ENCODE results near the gene NEXN. TPM values are rescaled to one million over a fixed set of nuclear protein-coding genes. Genes with fewer than 3 reads are reported as not detected.
A peak's percentile ranks its signal among the peaks of the same experiment; 100 is the strongest.

NEXN gene
- total RNA-seq, 2 donors from 2014 or later = 269 to 295 TPM

- Histone ChIP-seq H3K4me1 (peaks cover 0 to 4% of the 10 kb centered on the region in 2 donors), H3K36me3 (peaks cover 39% of the 10 kb centered on the region), H3K9me3 (no peaks in the 10 kb centered on the region), H3K4me3 (peak overlapping the region; percentile 66 to 87), H3K27ac (peak overlapping the region; percentile 88 to 97), H3K27me3 (no peaks in the 10 kb centered on the region)
- TF ChIP-seq, protein P1, sequence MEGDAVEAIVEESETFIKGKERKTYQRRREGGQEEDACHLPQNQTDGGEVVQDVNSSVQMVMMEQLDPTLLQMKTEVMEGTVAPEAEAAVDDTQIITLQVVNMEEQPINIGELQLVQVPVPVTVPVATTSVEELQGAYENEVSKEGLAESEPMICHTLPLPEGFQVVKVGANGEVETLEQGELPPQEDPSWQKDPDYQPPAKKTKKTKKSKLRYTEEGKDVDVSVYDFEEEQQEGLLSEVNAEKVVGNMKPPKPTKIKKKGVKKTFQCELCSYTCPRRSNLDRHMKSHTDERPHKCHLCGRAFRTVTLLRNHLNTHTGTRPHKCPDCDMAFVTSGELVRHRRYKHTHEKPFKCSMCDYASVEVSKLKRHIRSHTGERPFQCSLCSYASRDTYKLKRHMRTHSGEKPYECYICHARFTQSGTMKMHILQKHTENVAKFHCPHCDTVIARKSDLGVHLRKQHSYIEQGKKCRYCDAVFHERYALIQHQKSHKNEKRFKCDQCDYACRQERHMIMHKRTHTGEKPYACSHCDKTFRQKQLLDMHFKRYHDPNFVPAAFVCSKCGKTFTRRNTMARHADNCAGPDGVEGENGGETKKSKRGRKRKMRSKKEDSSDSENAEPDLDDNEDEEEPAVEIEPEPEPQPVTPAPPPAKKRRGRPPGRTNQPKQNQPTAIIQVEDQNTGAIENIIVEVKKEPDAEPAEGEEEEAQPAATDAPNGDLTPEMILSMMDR (IDR thresholded peaks at IDR 0.05) = no peak
- DNase-seq (ENCODE audit: low spot score) = no peak
Measured at GRCh38 chr1:77889671-77890070, 1.2 kb downstream of the NEXN start.

DNA sequence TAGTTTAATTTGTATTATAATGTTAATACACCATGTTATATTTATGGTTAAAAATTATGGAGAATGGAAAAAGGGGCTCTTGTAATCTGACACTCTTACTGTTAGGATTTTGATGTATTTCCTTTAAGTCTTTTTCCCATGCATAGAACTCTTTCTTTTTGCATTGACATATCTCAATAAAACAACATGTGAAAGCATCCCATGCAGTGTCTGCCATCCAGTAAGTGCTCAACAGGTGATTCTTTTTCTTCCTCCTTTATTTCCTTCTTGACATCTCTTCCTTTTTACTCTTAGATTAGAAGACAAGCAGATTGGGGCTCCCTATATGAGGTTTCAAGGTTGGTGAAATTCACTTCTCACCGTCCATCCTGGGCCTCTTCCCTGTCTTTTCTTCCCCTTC, 2.8 kb downstream of the NEXN start:
- peaks cover 51% of the 10 kb centered on the region for H3K36me3 ChIP-seq
- peak overlapping the region; percentile 66 to 87 for H3K4me3 ChIP-seq
- H3K27me3 ChIP-seq = no peaks in the 10 kb centered on the region
- no peaks in the 10 kb centered on the region for H3K9me3 ChIP-seq
- TF ChIP-seq, protein P1 (IDR thresholded peaks at IDR 0.05) = no peak
- no peak for DNase-seq (ENCODE audit: low spot score)
- H3K4me1 ChIP-seq = peaks cover 0 to 12% of the 10 kb centered on the region in 2 donors
- H3K27ac ChIP-seq = peak overlapping the region; percentile 88 to 97

GRCh38 chr1:77899647-77900320, 11.4 kb downstream of the NEXN start:
- peak overlapping the region in 1 of 2 donors; percentile 43 for H3K27ac ChIP-seq
- H3K4me1 ChIP-seq = peaks cover 0 to 11% of the 10 kb centered on the region in 2 donors
- H3K27me3 ChIP-seq = no peaks in the 10 kb centered on the region
- peaks cover 31% of the 10 kb centered on the region for H3K36me3 ChIP-seq
- DNase-seq (ENCODE audit: low spot score) = no peak
- H3K4me3 ChIP-seq = peak overlapping the region; percentile 6 to 15
- no peaks in the 10 kb centered on the region for H3K9me3 ChIP-seq
- TF ChIP-seq, protein P1 (IDR thresholded peaks at IDR 0.05) = no peak

GRCh38 chr1:77900687-77901293, 12.4 kb downstream of the NEXN start:
- peaks cover 0 to 6% of the 10 kb centered on the region in 2 donors for H3K4me1 ChIP-seq
- H3K36me3 ChIP-seq = peaks cover 23% of the 10 kb centered on the region
- no peaks in the 10 kb centered on the region for H3K27me3 ChIP-seq
- H3K4me3 ChIP-seq = peak overlapping the region; percentile 6 to 15
- no peaks in the 10 kb centered on the region for H3K9me3 ChIP-seq
- H3K27ac ChIP-seq = peak overlapping the region; percentile 12 to 43
- DNase-seq (ENCODE audit: low spot score) = peak; percentile 58
- TF ChIP-seq, protein P1 (IDR thresholded peaks at IDR 0.05) = peak; percentile 22 to 74

DNA sequence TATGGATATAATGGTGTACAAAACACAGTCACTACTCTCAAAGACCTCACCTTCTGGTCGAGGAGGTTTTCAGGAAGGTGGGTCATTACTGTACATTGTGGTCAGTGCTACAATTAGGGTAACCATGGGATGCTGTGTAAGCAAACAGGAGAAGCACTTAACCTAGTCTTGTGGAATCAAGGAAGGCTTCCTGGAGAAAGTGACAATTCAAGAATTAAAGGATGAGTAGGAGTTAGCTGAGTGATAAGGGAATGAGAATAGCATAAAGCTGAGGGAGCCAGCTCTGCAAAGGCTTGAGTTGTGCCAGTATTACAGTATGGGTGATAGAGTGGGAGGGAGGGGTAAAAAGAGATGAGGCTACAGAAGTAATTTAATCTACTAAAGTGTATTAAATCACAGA, 17.2 kb downstream of the NEXN start:
- H3K4me3 ChIP-seq = no peak overlapping the region
- peaks cover 34% of the 10 kb centered on the region for H3K36me3 ChIP-seq
- H3K4me1 ChIP-seq = no peaks in the 10 kb centered on the region
- no peak for DNase-seq (ENCODE audit: low spot score)
- H3K27me3 ChIP-seq = no peaks in the 10 kb centered on the region
- TF ChIP-seq, protein P1 (IDR thresholded peaks at IDR 0.05) = no peak
- no peak overlapping the region for H3K27ac ChIP-seq
- no peaks in the 10 kb centered on the region for H3K9me3 ChIP-seq
